Breast epithelium (tissue), 4 donors: ENCODE data around the gene ATP6V1C2. TPM values are rescaled to one million over a fixed set of nuclear protein-coding genes. Genes with fewer than 3 reads are reported as not detected.

Source experiments
- DNase-seq, 2 donors: peaks; one replicate each; pipeline ENCODE4 v3.0.0-alpha.2; 2019; ENCODE audit warnings: low spot score in 2 of 2
- H3K27ac ChIP-seq, 2 donors: fragments of 200-600 bp; sonication (generic) in 1 of 2; one replicate each; pipeline ENCODE4 v1.5.1; 2016 to 2019; ENCODE audit warnings: mild to moderate bottlenecking in 1 of 2
- H3K27me3 ChIP-seq, 2 donors: fragments of 200-600 bp; sonication (generic) in 1 of 2; one replicate each; pipeline versions ENCODE4 v1.5.1 to v1.6.0; 2017 to 2019; ENCODE audit warnings: control low read depth in 1 of 2, mild to moderate bottlenecking in 1 of 2
- H3K36me3 ChIP-seq: fragments of 200-600 bp; one replicate; pipeline ENCODE4 v1.5.1; 2019
- H3K4me1 ChIP-seq, 2 donors: fragments of 200-600 bp; sonication (generic); one replicate each; pipeline ENCODE4 v1.5.1; 2016 to 2019; ENCODE audit warnings: control low read depth in 1 of 2
- H3K4me3 ChIP-seq, 3 donors: fragments of 200-600 bp; sonication (generic); 1 replicate in 2 of 3; 2 replicates in 1 of 3; pipeline ENCODE4 v1.5.1; 2016 to 2019; ENCODE audit warnings: mild to moderate bottlenecking in 3 of 3, moderate library complexity in 2 of 3
- H3K9me3 ChIP-seq, 2 donors: fragments of 200-600 bp; sonication (generic) in 1 of 2; one replicate each; pipeline ENCODE4 v1.5.1; 2016 to 2019; ENCODE audit warnings: control low read depth in 1 of 2
- CTCF ChIP-seq, 3 donors: fragments of 450-650 bp; IDR thresholded peaks; one replicate each; pipeline ENCODE4 v1.5.1; 2016 to 2017; ENCODE audit warnings: antibody characterized with exemption in 3 of 3, mild to moderate bottlenecking in 3 of 3, moderate library complexity in 3 of 3
- POLR2A ChIP-seq: fragments of 450-650 bp; IDR thresholded peaks from one replicate; pipeline ENCODE4 v1.6.1; 2016; ENCODE audit warnings: antibody characterized with exemption, mild to moderate bottlenecking, moderate library complexity
- POLR2AphosphoS5 ChIP-seq, 3 donors: sonication (generic); formaldehyde crosslinking; IDR thresholded peaks; one replicate each; pipeline ENCODE4 v1.6.1; 2017; ENCODE audit warnings: antibody characterized with exemption in 3 of 3
- intact Hi-C: fragments of 100-400 bp; cut with DNase I; formaldehyde crosslinking; loops from one replicate; pipeline ENCODE4 v1.15.1; 2023; ENCODE audit warnings: low total_unique reads
- total RNA-seq, 3 donors: library from RNA; depleted of rRNA; stranded (reverse); fragments of >200 nt; gene quantifications; one replicate each; pipeline ENCODE4 v1.1.0, GENCODE V29; 2016

Gene ATP6V1C2
- total RNA-seq, 3 donors from 2014 or later: 0.16 to 18.7 (median 0.66) TPM

- intact Hi-C loops: no loop called here
- TF ChIP-seq POLR2AphosphoS5 (IDR thresholded peaks at IDR 0.05): no peak
- no peak for TF ChIP-seq CTCF (IDR thresholded peaks at IDR 0.05)
- TF ChIP-seq POLR2A: no peak
- no peak overlapping the region for H3K27ac ChIP-seq
- no peak for DNase-seq
- H3K36me3 ChIP-seq: no peaks in the 10 kb centered on the region
- no peak overlapping the region for H3K4me3 ChIP-seq
- H3K27me3 ChIP-seq: no peaks in the 10 kb centered on the region
- no peaks in the 10 kb centered on the region for H3K9me3 ChIP-seq
- H3K4me1 ChIP-seq: no peaks in the 10 kb centered on the region
Observed at GRCh38 chr2:10762651-10763460, 41.4 kb downstream of the ATP6V1C2 start.

GRCh38 chr2:10763461-10763800 lies 42.0 kb downstream of the ATP6V1C2 start:
- no peaks in the 10 kb centered on the region for H3K9me3 ChIP-seq
- no peak overlapping the region for H3K27ac ChIP-seq
- no peak overlapping the region for H3K4me3 ChIP-seq
- no peaks in the 10 kb centered on the region for H3K4me1 ChIP-seq
- no peak for TF ChIP-seq CTCF (IDR thresholded peaks at IDR 0.05)
- no peak for TF ChIP-seq POLR2AphosphoS5 (IDR thresholded peaks at IDR 0.05)
- no peak for TF ChIP-seq POLR2A
- H3K36me3 ChIP-seq: no peaks in the 10 kb centered on the region
- no peak for DNase-seq
- intact Hi-C loops: no loop called here
- H3K27me3 ChIP-seq: no peaks in the 10 kb centered on the region

GRCh38 chr2:10764096-10764785 lies 42.8 kb downstream of the ATP6V1C2 start:
- H3K4me1 ChIP-seq: no peaks in the 10 kb centered on the region
- H3K27me3 ChIP-seq: no peaks in the 10 kb centered on the region
- DNase-seq: no peak
- H3K27ac ChIP-seq: no peak overlapping the region
- H3K4me3 ChIP-seq: no peak overlapping the region
- no peaks in the 10 kb centered on the region for H3K36me3 ChIP-seq
- intact Hi-C loops: no loop called here
- TF ChIP-seq POLR2AphosphoS5 (IDR thresholded peaks at IDR 0.05) (no peak), POLR2A (no peak), CTCF (IDR thresholded peaks at IDR 0.05) (no peak)
- H3K9me3 ChIP-seq: no peaks in the 10 kb centered on the region

GRCh38 chr2:10764896-10765295 lies 43.5 kb downstream of the ATP6V1C2 start:
- Histone ChIP-seq H3K4me3 (no peak overlapping the region), H3K27ac (no peak overlapping the region), H3K4me1 (no peaks in the 10 kb centered on the region), H3K36me3 (no peaks in the 10 kb centered on the region), H3K27me3 (no peaks in the 10 kb centered on the region), H3K9me3 (no peaks in the 10 kb centered on the region)
- TF ChIP-seq POLR2AphosphoS5 (IDR thresholded peaks at IDR 0.05): no peak
- no peak for TF ChIP-seq POLR2A
- no peak for TF ChIP-seq CTCF (IDR thresholded peaks at IDR 0.05)
- no peak for DNase-seq
- intact Hi-C loops: no loop called here

GRCh38 chr2:10765461-10765860 lies 44.0 kb downstream of the ATP6V1C2 start:
- no peak for TF ChIP-seq POLR2A
- no peak for TF ChIP-seq CTCF (IDR thresholded peaks at IDR 0.05)
- TF ChIP-seq POLR2AphosphoS5 (IDR thresholded peaks at IDR 0.05): no peak
- Histone ChIP-seq H3K4me1 (no peaks in the 10 kb centered on the region), H3K27me3 (no peaks in the 10 kb centered on the region), H3K9me3 (no peaks in the 10 kb centered on the region), H3K4me3 (no peak overlapping the region), H3K27ac (no peak overlapping the region), H3K36me3 (no peaks in the 10 kb centered on the region)
- intact Hi-C loops: no loop called here
- DNase-seq: no peak
